ENCODE data around the gene SLC9B1.
"Not testable (repeated sequence)": the region's sequence is repeated elsewhere in the genome, so short reads cannot be mapped to it uniquely, and the experiment has no call there.

The SLC9B1 gene

DNA sequence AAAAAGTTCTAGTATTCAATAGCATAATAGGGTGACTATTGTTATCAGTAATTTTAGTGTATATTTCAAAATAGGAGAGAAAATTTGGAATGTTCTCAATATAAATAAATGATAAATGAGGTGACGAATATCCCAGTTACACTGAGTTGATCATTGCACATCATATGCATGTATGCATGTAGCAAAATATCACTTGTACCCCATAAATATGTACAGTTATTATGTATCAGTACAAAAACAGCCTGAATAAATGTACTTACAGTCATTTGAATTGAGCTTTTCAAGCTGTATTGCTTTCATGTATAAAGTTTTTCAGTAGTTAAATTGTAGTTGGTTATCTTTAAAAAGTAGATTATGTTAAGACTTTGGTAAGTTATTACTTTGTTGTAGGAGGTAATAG is 138.2 kb downstream of the SLC9B1 start:
- in situ Hi-C loops (cut with MboI; ENCODE audit: low sequenced_read_pairs), result no loop called here

DNA sequence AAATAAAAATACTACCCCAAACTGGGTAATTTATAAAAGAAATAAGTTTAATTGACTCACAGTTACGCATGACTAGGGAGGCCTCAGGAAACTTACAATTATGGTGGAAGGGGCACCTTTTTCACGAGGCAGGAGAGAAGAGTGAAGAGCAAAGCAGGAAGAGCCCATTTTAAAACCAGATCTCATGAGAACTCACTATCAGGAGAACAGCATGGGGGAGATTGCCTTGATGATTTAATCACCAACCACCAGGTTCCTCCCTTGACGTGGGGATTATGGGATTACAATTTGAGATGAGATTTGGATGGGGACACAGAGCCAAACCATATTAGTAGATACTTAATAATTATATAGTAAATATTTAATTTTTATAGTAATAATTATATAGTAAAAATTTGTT is 140.6 kb downstream of the SLC9B1 start:
- in situ Hi-C loops (cut with MboI; ENCODE audit: low sequenced_read_pairs), result no loop called here

DNA sequence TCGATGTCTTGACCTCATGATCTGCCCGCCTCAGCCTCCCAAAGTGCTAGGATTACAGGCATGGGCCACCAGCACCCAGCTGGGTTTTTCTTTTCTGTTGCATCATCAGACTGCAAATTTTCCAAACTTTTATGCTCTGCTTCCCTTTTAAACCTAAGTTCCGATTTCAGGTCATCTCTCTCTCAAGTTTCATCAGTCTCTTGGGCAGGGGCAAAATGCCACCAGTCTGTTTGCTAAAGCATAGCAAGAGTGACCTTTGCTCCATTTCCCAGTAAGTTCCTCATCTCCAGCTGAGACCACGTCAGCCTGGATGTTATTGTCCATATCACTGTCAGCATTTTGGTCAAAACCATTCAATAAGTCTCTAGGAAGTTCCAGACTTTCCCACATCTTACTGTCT is 141.2 kb downstream of the SLC9B1 start:
- in situ Hi-C loops (cut with MboI; ENCODE audit: low sequenced_read_pairs), result not testable (repeated sequence)

DNA sequence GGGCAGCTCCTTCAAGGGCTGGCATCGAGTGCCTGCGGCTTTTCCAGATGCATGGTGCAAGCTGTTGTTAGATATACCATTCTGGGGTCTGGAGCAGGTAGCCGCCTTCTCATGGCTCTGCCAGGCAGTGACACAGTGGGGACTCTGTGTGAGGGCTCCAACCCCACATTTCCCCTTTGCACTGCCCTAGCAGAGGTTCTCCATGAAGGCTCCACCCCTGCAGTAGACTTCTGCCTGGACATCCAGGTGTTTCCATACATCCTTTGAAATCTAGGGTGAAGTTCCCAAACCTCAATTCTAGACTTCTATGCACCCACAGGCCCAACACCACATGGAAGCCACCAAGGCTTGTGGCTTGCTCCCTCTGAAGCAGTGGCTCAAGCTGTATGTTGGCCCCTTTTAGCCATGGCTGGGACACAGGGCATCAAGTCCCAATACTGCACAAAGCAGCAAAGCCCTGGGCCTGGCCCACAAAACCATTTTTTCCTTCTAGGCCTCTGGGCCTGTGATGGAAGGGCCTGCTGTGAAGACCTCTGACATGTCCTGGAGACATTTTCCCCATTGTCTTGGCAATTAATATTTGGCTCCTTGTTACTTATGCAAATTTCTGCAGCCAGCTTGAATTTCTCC is 141.9 kb downstream of the SLC9B1 start:
- in situ Hi-C loops (cut with MboI; ENCODE audit: low sequenced_read_pairs), result not testable (repeated sequence)

DNA sequence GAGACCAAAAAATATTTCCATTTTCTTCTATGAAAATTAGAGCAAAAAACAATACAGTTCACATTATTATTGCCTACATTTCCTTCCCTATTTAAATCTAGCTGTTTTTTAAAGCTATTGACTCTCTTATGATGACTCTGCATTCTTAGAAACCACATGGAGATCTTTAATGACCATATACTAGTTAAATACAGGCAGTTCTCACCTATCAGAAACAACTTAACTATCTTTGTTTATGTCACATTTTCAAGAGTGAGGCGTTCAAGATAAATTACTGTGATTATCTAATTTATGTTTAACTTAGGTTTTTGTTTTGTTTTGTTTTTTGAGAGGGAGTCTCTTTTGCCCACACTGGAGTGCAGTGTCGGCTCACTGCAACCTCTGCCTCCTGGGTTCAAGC is 147.7 kb downstream of the SLC9B1 start:
- in situ Hi-C loops (cut with MboI; ENCODE audit: low sequenced_read_pairs), result no loop called here

DNA sequence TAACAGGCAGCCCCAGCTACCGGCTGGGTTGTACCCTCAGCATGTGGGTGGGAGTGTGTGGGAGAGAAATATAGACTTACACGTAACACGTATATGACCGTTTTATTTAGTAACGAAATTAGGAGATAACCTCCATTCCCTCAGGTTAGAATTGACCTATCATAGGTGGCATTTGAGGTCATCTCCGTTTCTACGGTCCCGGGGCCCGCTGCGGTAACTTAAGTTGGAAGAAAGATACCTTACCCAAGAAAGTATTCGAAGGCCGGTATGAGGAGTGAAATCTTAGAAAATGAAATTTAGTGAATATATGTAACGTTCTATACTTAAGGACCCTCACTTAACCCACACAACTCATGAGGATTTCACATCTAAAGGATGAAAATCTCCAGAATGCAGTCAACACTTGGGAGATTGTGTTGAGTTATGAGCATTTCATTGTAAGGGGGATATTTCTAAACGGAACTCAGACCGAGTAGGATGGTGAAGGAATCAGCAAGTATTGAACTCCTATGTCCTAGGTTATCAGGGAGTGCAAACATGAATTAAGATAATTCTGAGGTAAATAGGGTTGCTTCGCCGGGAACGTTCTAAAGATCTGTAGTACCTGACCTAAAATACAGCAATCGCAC is 149.8 kb downstream of the SLC9B1 start:
- in situ Hi-C loops (cut with MboI; ENCODE audit: low sequenced_read_pairs), result no loop called here

DNA sequence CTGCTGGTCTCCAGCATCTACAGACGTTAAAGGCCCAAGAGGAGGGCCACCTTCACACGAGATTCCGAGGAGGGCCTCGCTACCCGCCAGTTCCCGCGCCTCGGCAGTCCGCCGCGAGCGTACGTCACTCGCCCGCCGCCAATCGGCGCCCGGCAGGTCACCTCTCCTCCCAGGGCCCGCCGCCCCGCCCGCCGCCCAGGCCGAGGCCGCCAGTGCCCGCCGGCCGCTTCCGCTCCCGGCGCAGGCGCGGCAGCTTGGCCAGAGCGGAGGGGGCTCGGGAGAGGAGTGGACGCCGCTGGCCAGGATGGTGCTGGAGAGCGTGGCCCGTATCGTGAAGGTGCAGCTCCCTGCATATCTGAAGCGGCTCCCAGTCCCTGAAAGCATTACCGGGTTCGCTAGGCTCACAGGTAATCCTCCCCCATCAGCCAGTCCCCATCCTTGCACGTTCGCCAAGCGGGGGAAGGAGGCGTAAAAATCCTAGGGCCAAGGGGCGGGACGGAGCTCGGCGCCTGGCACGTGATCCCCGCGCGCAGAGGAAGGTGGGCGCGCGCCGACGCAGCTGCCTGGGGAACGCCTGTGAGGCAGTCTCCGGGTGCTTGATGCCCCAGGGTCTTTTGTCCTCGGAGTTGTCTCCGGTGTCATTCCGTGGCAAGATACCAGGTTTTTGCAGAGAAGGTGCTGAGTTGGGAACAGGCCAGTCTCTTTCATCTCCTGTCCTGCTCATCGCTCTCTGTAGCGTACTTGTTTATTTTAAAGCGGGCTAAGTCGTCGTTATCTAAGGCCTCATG is 150.5 kb downstream of the SLC9B1 start, which contains the start of gene CISD2:
Gene CISD2 (plus strand): TSS at position 212 of the 788 bp plus-strand sequence. CDS start 93 bp downstream, at position 305.
- in situ Hi-C loops (cut with MboI; ENCODE audit: low sequenced_read_pairs), result no loop called here

DNA sequence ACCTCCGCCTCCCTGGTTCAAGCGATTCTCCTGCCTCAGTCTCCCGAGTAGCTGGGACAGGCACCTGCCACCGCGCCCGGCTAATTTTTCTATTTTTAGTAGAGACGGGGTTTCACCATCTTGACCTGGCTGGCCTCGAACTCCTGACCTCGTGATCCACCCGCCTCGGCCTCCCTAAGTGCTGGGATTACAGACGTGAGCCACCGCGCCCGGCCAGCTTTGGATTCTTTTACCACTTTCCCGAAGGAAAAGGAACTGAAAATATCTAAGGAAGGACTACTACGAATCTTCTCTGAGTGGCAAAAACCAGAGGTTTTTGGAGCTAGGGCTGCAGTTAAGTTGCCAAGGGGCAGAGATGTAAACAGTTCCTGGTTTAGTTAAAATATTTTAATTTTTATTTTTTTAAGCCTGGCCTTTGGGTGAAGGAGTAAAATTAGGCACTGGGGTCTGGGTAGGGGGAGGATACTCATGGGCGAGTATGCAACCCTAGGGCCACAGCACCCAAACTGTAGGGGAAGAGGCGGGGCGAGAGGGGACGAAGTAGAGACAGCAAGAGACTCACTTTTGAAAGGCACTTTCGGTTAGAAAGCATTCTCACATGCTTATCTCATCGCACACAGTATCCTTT is 151.2 kb downstream of the SLC9B1 start:
- in situ Hi-C loops (cut with MboI; ENCODE audit: low sequenced_read_pairs), result no loop called here

DNA sequence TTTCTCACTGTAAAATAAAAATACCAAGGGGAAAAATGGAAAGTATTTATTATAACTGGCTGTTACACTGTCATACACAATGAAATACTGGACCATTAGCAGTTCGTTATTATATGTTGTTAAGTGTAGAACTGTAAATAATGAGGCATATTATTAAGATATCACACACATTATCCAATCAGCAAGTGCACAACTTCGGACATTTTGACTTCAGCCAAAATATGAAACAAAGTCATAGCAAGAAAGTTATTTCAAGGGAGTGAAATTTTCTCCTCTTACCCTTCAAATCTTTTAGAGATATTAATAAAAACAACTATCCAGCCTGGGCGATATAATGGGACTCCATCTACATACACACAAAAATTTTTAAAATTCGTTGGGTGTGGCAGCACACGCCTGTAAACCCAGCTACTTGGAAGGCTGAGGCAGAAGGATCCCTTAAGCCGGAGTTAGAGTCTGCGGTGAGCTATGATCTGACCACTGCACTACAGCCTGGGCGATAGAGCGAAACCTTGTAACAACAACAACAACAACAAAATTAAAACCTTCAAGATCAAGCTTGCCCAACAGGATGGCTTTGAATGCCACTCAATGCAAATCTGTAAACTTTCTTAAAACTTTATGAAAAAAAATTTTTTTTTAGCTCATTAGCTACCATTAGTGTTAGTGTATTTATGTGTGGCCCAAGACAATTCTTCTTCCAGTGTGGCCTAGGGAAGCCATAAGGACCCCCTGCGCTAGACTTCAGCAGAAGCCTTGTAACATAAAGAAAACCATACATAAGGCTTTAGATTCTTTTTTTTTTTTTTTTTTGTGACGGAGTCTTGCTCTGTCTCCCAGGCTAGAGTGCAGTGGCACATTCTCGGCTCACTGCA is 152.0 kb downstream of the SLC9B1 start:
- in situ Hi-C loops (cut with MboI; ENCODE audit: low sequenced_read_pairs), result no loop called here

DNA sequence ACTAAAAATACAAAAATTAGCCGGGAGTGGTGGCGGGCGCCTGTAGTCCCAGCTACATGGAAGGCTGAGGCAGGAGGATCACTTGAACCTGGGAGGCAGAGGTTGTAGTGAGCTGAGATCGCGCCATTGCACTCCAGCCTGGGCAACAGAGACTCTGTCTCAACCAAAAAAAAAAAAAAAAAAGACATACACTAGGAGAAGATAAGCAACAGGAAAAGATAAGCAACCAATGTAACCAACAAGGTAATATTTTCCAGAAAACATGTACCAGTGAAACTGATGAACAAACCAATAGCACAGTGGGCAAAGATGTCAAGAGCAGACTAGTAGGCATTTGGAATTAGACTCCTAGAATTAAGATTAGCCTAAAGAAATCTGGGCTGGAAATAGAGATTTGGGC is 154.2 kb downstream of the SLC9B1 start:
- in situ Hi-C loops (cut with MboI; ENCODE audit: low sequenced_read_pairs), result not testable (repeated sequence)

DNA sequence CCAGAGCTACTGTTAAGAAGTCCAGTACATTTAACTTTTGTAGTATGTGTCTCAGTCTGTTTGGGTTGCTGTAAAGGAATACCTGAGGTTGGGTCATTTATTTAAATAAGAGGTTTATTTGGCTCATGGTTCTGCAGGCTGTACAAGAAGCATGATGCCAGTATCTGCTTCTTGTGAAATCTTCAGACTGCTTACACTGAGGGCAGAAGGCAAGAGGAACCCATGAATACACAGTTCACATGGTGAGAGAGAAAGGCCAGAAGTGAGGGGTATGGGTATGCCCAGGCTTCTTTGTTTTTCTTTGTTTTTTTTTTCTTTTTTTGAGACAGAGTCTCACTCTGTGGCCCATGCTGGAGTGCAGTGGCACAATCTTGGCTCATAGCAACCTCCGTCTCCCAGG is 156.8 kb downstream of the SLC9B1 start:
- in situ Hi-C loops (cut with MboI; ENCODE audit: low sequenced_read_pairs), result no loop called here

DNA sequence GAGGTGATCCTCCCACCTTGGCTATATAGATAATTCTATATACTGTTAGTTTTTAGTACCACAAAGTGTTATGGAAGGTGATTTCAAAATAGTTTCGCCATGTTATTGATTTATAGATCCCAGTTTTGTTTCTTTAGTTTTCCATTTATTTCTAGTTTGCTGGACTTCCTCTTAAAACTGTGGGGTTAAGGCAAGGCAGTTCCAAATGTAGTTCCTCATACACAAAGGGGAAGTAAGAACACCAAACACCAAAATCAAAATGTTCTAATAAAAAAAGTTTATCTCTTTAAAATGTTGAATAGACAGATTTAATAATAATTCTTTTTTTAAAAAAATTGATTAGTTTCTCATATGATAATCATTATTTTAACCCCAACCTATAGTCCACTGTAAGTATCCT is 157.5 kb downstream of the SLC9B1 start:
- in situ Hi-C loops (cut with MboI; ENCODE audit: low sequenced_read_pairs), result no loop called here

DNA sequence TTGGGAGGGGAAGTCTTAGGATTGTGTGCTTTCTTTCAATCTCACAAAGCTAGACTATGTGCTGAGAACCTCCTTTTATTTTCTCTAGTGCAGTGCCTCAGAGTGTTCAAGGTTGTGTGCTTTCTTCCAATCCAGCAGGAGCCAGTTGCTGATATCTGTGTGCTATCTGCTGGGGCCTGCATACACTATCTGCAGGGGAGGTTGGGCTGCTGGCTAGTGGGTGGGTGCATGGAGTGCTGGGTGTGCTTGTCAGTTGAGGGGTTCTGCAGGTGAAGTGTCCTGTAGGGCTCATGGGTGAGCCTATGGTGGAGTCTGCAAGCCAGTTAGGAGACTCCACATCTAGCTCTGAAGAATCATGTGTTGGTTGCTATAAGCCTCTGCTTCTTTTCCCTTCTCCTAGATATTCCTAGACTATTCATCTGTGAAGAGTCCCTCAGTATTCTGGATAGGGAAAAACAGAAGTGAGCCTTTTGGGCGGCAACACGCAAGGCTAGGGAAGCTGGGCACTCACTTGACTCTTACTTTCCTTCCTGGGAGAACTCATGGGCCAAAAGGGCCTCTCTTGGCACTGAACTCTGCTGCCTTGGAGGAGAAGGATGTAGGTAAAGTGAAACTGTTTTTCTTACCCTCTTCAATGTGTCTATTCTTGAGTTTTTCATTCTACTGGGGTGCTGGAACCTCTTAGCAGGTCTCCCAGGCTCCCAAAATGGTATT is 158.7 kb downstream of the SLC9B1 start:
- in situ Hi-C loops (cut with MboI; ENCODE audit: low sequenced_read_pairs), result no loop called here

DNA sequence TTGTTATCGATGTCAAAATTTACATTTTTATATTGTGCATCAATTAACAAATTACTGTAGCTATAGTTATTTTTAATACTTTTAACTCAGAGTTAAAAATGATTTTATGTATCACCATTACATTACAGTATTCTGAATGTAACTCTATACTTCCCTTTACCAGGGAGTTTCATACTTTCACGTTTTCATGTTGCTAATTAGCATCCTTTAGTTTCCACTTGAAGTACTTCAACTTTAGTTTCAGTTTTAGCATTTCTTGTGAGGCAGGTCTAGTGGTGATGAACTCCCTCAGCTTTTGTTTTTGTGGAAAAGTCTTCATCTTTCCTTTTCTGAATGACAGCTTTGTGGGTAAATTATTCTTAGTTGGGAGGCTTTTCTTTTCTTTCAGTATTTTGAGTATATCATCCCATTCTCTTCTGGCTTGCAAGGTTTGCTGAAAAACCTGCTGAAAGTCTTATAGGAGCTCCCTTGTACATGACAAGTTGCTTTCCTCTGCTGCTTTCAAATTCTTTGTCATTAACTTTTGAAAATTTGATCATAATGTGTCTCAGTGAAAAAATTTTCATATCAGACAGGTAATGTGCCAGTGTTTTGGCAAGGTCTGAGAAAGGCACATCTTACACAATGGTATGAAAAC is 160.6 kb downstream of the SLC9B1 start:
- in situ Hi-C loops (cut with MboI; ENCODE audit: low sequenced_read_pairs), result no loop called here

Data from hTERT RPE-1 (cell line).